Measurements from ENCODE around the gene TGM6.
"Not testable (repeated sequence)": the region's sequence is repeated elsewhere in the genome, so short reads cannot be mapped to it uniquely, and the experiment has no call there.

Gene TGM6

DNA sequence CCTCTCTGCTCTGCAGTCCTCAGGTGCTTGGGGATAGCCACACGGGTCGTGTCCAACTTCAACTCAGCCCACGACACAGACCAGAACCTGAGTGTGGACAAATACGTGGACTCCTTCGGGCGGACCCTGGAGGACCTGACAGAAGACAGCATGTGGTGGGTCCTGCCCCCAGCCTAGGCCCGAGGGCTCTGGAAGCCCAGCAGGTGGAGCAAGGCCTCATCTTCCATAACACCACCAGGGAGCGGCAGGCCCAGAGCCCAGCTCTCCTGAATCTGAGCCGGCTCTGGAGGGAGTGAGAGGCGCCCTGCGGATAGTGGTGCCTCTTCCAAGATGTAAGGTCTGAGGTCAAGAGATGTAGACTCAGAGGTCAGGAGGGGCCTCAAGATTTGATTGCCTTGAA lies 19.6 kb downstream of the TGM6 start:
- no peak for DNase-seq

DNA sequence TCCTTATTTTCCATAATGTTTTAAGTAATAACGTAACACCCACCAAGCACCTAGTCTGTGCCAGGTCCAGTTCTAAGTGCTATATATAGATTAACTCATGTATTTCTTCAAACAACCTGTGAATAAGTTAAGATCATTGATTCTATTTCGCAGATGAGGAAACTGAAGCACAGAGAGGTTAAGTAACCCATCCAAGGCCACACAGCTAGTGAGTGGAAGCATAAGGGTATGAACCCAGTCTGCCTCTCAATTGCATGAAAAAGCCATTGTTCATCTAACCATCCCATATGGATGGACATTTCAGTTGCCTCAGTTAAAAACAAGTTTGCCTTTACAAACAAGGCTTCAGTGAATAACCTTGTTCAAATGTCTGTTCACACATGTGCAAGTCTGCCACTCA lies 20.8 kb downstream of the TGM6 start:
- DNase-seq = no peak

- no peak for DNase-seq
Measured at GRCh38 chr20:2402271-2402980, 21.7 kb downstream of the TGM6 start.

DNA sequence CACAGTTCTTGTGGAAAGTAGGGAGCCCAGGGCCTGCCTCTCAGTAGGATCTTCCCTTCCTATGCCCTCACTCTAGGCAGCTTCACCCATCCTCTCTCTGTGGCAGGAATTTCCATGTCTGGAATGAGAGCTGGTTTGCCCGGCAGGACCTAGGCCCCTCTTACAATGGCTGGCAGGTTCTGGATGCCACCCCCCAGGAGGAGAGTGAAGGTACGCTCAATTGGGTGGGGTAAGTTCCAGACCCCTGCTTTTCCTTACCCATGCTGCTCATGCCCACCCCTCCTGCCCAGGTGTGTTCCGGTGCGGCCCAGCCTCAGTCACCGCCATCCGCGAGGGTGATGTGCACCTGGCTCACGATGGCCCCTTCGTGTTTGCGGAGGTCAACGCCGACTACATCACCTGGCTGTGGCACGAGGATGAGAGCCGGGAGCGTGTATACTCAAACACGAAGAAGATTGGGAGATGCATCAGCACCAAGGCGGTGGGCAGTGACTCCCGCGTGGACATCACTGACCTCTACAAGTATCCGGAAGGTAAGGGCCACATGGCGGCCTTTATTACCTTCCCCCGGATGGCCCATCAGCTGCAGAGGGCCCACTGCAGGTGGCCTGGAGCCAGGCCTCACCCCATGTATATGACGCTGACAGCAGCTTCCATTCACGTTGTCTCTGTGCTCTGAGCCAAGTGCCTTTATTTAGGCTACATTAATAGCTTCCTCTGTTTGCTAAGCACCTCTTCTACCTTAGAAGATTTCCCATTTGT lies 22.8 kb downstream of the TGM6 start:
- DNase-seq = no peak

GRCh38 chr20:2405693-2406065 lies 25.0 kb downstream of the TGM6 start:
- DNase-seq = no peak

- DNase-seq = not testable (repeated sequence)
Measured at GRCh38 chr20:2407355-2407754, 26.7 kb downstream of the TGM6 start.

DNA sequence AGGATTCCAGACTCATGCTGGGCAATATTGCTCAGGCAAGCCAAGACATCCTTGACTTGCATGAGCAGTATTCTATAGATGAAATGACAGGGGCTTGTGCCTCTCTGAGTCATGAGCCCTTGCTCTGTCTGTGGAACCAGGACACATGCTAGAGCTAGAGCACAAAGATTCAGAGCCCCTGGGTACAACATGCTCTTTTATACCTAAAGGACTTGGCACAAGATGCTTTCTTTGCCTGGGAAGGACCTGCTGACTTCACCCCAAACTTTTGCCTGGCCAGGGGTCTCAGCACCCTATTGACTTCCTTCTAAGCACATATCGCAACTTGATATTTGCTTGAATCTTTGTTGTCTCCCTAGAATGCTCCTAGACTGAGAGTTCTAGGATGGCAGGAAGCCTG lies 27.4 kb downstream of the TGM6 start:
- DNase-seq = no peak

GRCh38 chr20:2416541-2417212 lies 36.0 kb downstream of the TGM6 start:
- no peak for DNase-seq

DNA sequence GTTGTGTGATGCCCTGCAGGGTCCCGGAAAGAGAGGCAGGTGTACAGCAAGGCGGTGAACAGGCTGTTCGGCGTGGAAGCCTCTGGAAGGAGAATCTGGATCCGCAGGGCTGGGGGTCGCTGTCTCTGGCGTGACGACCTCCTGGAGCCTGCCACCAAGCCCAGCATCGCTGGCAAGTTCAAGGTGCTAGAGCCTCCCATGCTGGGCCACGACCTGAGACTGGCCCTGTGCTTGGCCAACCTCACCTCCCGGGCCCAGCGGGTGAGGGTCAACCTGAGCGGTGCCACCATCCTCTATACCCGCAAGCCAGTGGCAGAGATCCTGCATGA lies 36.5 kb downstream of the TGM6 start:
- no peak for DNase-seq

DNA sequence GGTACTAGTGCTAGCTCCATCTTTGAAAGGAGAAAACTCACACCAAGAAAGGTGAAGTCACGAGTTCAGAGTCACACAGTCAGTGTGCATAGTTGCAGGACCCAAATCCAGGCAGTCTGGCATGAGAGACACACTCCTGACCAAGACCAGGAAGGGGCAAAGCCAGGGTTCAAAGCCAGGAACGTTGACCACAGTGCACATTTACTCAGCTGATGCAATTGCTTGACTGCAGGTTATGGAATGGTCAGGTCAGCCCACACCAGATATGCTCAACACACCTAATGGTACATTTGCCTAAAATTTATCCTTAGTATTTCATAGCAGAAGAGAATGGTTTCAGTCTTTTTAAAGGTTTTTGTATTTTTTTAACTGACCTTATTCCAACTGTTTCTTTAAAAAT lies 37.7 kb downstream of the TGM6 start:
- DNase-seq = no peak

- no peak for DNase-seq
Measured at GRCh38 chr20:2420510-2420909, 39.8 kb downstream of the TGM6 start.

DNA sequence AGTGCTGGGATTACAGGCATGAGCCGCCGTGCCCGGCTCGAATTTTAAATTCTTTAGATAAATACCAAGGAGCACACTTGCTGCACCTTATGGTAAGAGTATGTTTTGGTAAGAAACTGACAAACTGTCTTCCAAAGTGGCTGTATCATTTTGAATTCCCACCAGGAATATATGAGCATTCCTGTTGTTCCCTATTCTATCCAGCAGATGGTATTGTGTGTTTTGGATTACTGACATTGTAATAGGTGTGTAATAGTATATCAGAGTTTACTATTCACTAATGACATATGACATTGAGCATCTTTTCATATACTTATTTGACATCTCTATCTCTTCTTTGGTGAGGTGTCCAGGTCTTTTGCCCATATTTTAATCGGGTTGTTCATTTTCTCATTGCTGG lies 40.5 kb downstream of the TGM6 start:
- DNase-seq = no peak

DNA sequence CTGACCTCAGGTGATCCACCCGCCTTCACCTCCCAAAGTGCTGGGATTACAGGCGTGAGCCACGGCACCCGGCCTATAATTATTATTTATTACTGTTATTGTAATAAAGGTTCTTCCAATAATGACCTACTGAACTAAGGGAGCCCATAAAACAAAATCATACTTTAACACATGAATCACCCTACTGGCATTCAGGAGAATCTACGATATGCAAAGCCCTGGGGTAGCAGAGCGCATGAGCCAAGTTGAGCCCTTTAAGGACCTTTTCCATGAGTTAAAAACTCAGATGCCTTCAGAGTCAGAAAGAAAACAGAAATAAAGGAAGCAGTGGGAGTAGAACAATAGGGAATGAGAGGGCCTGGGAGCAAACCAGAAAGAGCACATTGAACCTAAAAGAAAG lies 48.4 kb downstream of the TGM6 start:
- no peak for DNase-seq

DNA sequence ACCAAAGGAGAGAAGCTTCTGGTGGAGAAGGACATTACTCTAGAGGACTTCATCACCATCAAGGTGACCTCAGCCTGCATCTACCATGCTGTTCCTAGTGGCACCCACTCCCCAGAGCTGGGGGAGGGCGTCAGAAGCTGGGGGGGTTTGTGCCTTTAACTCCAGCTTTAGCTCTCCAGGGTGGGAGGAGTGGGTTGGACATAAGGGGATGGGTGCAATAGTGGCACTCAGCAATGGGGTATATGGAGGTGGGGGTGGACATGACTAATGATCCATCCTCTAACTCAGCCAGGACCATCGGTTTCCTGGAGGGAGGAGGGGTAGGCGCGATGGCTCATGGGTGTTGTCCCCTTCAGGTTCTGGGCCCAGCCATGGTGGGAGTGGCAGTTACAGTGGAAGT lies 49.8 kb downstream of the TGM6 start:
- DNase-seq = no peak

- DNase-seq = no peak
Measured at GRCh38 chr20:2431185-2431584, 50.5 kb downstream of the TGM6 start.

GRCh38 chr20:2446845-2447244 lies 66.1 kb downstream of the TGM6 start:
- DNase-seq = no peak

GRCh38 chr20:2449386-2449785 lies 68.7 kb downstream of the TGM6 start:
- no peak for DNase-seq

- no peak for DNase-seq
Measured at GRCh38 chr20:2451422-2451821, 70.7 kb downstream of the TGM6 start.

GRCh38 chr20:2451939-2452732 lies 71.4 kb downstream of the TGM6 start:
- peak; percentile 47 for DNase-seq

GRCh38 chr20:2453792-2454191 lies 73.1 kb downstream of the TGM6 start:
- no peak for DNase-seq

GRCh38 chr20:2455771-2456497 lies 75.2 kb downstream of the TGM6 start:
- no peak for DNase-seq

GRCh38 chr20:2458919-2459499 lies 78.3 kb downstream of the TGM6 start:
- no peak for DNase-seq

All from NCI-H1694 treated with DMSO at 0.1 percent for 48 hours (cell line).